SH-SY5Y (cell line): ENCODE data around the gene MAPK8IP1.

Experiments used
- GATA2 ChIP-seq: IDR thresholded peaks from 2 replicates; pipeline ENCODE4 v1.6.1; 2011; ENCODE audit warnings: mild to moderate bottlenecking, low read depth, low read length
- GATA3 ChIP-seq: IDR thresholded peaks from 2 replicates; pipeline ENCODE4 v1.6.1; 2011; ENCODE audit warnings: low read depth, mild to moderate bottlenecking, low read length, moderate library complexity

DNA sequence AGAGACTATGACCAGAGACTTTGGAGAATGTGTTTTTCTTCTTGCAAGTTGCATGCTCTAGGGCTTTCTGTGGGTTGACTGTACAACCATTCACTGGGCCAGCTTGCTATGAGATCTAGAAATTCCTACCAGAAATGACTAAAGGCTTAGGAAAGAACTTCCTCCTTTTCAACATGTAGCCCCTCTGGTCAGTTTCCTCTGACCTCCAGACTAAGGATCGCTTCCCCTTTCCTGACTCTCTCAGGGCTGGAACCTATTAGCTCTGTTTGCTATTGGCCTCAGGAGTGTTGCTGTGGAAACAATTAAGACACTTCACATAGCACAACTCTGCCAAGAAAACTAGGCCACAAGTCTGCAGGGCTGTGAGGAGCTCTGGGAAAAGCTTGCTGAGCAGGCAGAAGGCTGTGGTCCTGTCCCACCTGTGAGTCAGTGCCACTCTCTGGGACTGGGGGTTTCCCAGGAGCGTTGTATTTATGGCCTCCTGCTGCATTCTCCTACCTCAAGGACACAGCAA lies 27.4 kb upstream of the MAPK8IP1 start:
- no peak for TF ChIP-seq GATA2
- no peak for TF ChIP-seq GATA3
